ENCODE results near the gene CTDSP1. TPM values are rescaled to one million over a fixed set of nuclear protein-coding genes. Genes with fewer than 3 reads are reported as not detected.

CTDSP1 gene
- total and polyA plus RNA-seq, 8 donors = 54.2 to 90.8 (median 76.3) TPM

- peak within 1 kb of the TSS in 2 of 4 donors; percentile 12 to 39 for H3K4me3 ChIP-seq
- DNase-seq = peak in 5 of 6 donors; percentile 60 to 91 (median 76)
- H3K27ac ChIP-seq = peak within 1 kb of the TSS in 3 of 4 donors; percentile 20 to 53 (median 52)
- intact Hi-C loops (cut with DNase I) = loop anchor here in 1 of 3 donors (10.0 kb wide), 1 partner anchor 46 kb away; no protein-coding TSS in a partner anchor
- no peaks in the 10 kb centered on the region for H3K36me3 ChIP-seq
- no peaks in the 10 kb centered on the region for H3K9me3 ChIP-seq
- no peaks in the 10 kb centered on the region for H3K27me3 ChIP-seq
- WGBS, 2 donors = 29 to 32% methylated on average over 9 of the region's 9 CpGs
- FAIRE-seq = no peak
- TF ChIP-seq, protein P1, sequence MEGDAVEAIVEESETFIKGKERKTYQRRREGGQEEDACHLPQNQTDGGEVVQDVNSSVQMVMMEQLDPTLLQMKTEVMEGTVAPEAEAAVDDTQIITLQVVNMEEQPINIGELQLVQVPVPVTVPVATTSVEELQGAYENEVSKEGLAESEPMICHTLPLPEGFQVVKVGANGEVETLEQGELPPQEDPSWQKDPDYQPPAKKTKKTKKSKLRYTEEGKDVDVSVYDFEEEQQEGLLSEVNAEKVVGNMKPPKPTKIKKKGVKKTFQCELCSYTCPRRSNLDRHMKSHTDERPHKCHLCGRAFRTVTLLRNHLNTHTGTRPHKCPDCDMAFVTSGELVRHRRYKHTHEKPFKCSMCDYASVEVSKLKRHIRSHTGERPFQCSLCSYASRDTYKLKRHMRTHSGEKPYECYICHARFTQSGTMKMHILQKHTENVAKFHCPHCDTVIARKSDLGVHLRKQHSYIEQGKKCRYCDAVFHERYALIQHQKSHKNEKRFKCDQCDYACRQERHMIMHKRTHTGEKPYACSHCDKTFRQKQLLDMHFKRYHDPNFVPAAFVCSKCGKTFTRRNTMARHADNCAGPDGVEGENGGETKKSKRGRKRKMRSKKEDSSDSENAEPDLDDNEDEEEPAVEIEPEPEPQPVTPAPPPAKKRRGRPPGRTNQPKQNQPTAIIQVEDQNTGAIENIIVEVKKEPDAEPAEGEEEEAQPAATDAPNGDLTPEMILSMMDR (IDR thresholded peaks at IDR 0.05) = no peak
- ATAC-seq = peak; percentile 95 to 99 (median 96)
- no peaks in the 10 kb centered on the region for H3K4me1 ChIP-seq
Observed at GRCh38 chr2:218418717-218419458, 19.2 kb downstream of the CTDSP1 start, which contains the start of gene VIL1. VIL1 (plus strand) TSS chr2:218419123; CDS start chr2:218423779, 4,656 bp downstream.

DNA sequence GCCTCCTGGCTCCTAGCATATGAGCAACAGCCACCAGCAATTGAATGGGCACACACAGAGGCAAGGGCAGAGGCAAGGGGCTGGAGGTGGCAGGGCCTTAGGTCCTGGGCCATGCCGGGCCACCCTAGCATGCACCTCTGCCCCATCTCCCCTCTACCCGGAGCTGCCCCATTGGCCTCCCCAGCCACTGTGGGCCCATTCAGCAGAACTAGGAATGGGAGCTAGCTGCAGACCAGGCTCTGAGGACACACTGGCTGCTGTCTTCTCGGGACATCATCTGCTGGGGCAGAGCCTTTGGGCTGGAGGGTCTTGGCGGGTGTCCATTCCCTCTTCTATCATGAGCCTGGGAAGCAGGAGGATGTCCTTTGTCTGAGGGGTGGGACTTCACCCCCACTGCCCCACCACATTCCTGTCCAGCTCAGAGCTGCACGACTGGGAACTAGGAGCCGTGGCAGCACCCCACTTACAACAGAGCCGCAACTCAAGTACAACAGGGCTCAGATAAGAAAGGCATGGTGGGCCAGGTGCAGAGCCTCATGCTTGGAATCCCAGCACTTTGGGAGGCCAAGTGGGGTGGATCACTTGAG lies 20.1 kb downstream of the CTDSP1 start:
- ATAC-seq = peak in 3 of 4 donors; percentile 13 to 26 (median 21)
- no peaks in the 10 kb centered on the region for H3K9me3 ChIP-seq
- intact Hi-C loops (cut with DNase I) = loop anchor here in 1 of 3 donors (10.0 kb wide), 1 partner anchor 45 kb away; no protein-coding TSS in a partner anchor
- no peak for DNase-seq
- peak overlapping the region in 2 of 4 donors; percentile 12 to 39 for H3K4me3 ChIP-seq
- H3K4me1 ChIP-seq = no peaks in the 10 kb centered on the region
- no peaks in the 10 kb centered on the region for H3K27me3 ChIP-seq
- peak overlapping the region in 3 of 4 donors; percentile 20 to 53 (median 52) for H3K27ac ChIP-seq
- no peaks in the 10 kb centered on the region for H3K36me3 ChIP-seq
- 51 to 52% methylated on average over 7 of the region's 7 CpGs for WGBS, 2 donors
- TF ChIP-seq, protein P1 (IDR thresholded peaks at IDR 0.05) = no peak
- no peak for FAIRE-seq

- Histone ChIP-seq H3K9me3 (no peaks in the 10 kb centered on the region), H3K4me1 (no peaks in the 10 kb centered on the region), H3K36me3 (no peaks in the 10 kb centered on the region), H3K4me3 (no peak overlapping the region), H3K27me3 (no peaks in the 10 kb centered on the region), H3K27ac (no peak overlapping the region)
- DNase-seq (no peak), ATAC-seq (no peak), FAIRE-seq (no peak)
- intact Hi-C loops (cut with DNase I) = no loop called here
- WGBS, 2 donors = 76 to 85% methylated on average over 2 of the region's 2 CpGs
- TF ChIP-seq, protein P1 (IDR thresholded peaks at IDR 0.05) = no peak
Observed at GRCh38 chr2:218421027-218421426, 21.4 kb downstream of the CTDSP1 start.

GRCh38 chr2:218422403-218423086 lies 22.9 kb downstream of the CTDSP1 start:
- no peak overlapping the region for H3K4me3 ChIP-seq
- no peak for DNase-seq
- H3K27me3 ChIP-seq = no peaks in the 10 kb centered on the region
- H3K4me1 ChIP-seq = no peaks in the 10 kb centered on the region
- intact Hi-C loops (cut with DNase I) = no loop called here
- ATAC-seq = no peak
- H3K36me3 ChIP-seq = no peaks in the 10 kb centered on the region
- H3K27ac ChIP-seq = no peak overlapping the region
- FAIRE-seq = no peak
- WGBS, 2 donors = 80 to 82% methylated on average over 9 of the region's 9 CpGs
- TF ChIP-seq, protein P1 (IDR thresholded peaks at IDR 0.05) = no peak
- H3K9me3 ChIP-seq = no peaks in the 10 kb centered on the region

Measured in pancreas (tissue), 10 donors.